ENCODE data around the gene ARFGAP3.
"Not testable (repeated sequence)": the region's sequence is repeated elsewhere in the genome, so short reads cannot be mapped to it uniquely, and the experiment has no call there.

The ARFGAP3 gene

GRCh38 chr22:42787357-42787736, 69.7 kb downstream of the ARFGAP3 start:
- Histone ChIP-seq H3K4me1 (ENCODE audit: control extremely low read depth in 1 of 4, control insufficient read depth in 4 of 4, insufficient read depth in 4 of 4, low read length in 3 of 4) (peaks cover 0 to 2% (median 0%) of the 10 kb centered on the region in 4 experiments), H3K4me3 (ENCODE audit: control insufficient read depth in 1 of 7, extremely low read depth in 1 of 7, insufficient read depth in 4 of 7, low read depth in 2 of 7, low read length in 6 of 7) (no peak overlapping the region), H3K9me3 (ENCODE audit: control extremely low read depth in 1 of 5, control insufficient read depth in 4 of 5, insufficient read depth in 2 of 5, low read depth in 1 of 5, low read length in 4 of 5) (no peaks in the 10 kb centered on the region), H3K36me3 (ENCODE audit: control insufficient read depth in 4 of 4, insufficient read depth in 4 of 4, low read length in 3 of 4) (no peaks in the 10 kb centered on the region), H3K27ac (ENCODE audit: insufficient read depth in 1 of 2, low read depth in 1 of 2, low read length in 2 of 2, poor library complexity in 1 of 2, severe bottlenecking in 2 of 2) (no peak overlapping the region), H3K27me3 (replicated peaks in 2 of 5; ENCODE audit: control insufficient read depth in 4 of 5, insufficient read depth in 5 of 5, low read length in 4 of 5) (no peaks in the 10 kb centered on the region)
- CTCF ChIA-PET: no interaction called here
- POLR2A ChIA-PET: no interaction called here
- WGBS (ENCODE audit: insufficient coverage): 96% methylated on average over 10 of the region's 14 CpGs
- DNase-seq: no peak

GRCh38 chr22:42786606-42787356, 70.3 kb downstream of the ARFGAP3 start:
- no peaks in the 10 kb centered on the region for H3K27me3 ChIP-seq (replicated peaks in 2 of 5; ENCODE audit: control insufficient read depth in 4 of 5, insufficient read depth in 5 of 5, low read length in 4 of 5)
- no peak overlapping the region for H3K27ac ChIP-seq (ENCODE audit: insufficient read depth in 1 of 2, low read depth in 1 of 2, low read length in 2 of 2, poor library complexity in 1 of 2, severe bottlenecking in 2 of 2)
- no peaks in the 10 kb centered on the region for H3K9me3 ChIP-seq (ENCODE audit: control extremely low read depth in 1 of 5, control insufficient read depth in 4 of 5, insufficient read depth in 2 of 5, low read depth in 1 of 5, low read length in 4 of 5)
- DNase-seq: no peak
- 96% methylated on average over 15 of the region's 16 CpGs for WGBS (ENCODE audit: insufficient coverage)
- H3K4me3 ChIP-seq (ENCODE audit: control insufficient read depth in 1 of 7, extremely low read depth in 1 of 7, insufficient read depth in 4 of 7, low read depth in 2 of 7, low read length in 6 of 7): no peak overlapping the region
- H3K4me1 ChIP-seq (ENCODE audit: control extremely low read depth in 1 of 4, control insufficient read depth in 4 of 4, insufficient read depth in 4 of 4, low read length in 3 of 4): peaks cover 0 to under 1% (median 0%) of the 10 kb centered on the region in 4 experiments
- ChIA-PET CTCF (no interaction called here), POLR2A (no interaction called here)
- no peaks in the 10 kb centered on the region for H3K36me3 ChIP-seq (ENCODE audit: control insufficient read depth in 4 of 4, insufficient read depth in 4 of 4, low read length in 3 of 4)

- ChIA-PET POLR2A (interaction anchor here (0.6 kb wide), 1 partner anchor 132 kb away, joined by 3 read pairs; no protein-coding TSS in a partner anchor), CTCF (interaction anchor here (0.7 kb wide), 1 partner anchor 34 kb away, joined by 5 read pairs; no protein-coding TSS in a partner anchor)
- H3K27ac ChIP-seq (ENCODE audit: insufficient read depth in 1 of 2, low read depth in 1 of 2, low read length in 2 of 2, poor library complexity in 1 of 2, severe bottlenecking in 2 of 2): no peak overlapping the region
- WGBS (ENCODE audit: insufficient coverage): 98% methylated on average over 18 of the region's 20 CpGs
- no peaks in the 10 kb centered on the region for H3K27me3 ChIP-seq (replicated peaks in 2 of 5; ENCODE audit: control insufficient read depth in 4 of 5, insufficient read depth in 5 of 5, low read length in 4 of 5)
- H3K4me3 ChIP-seq (ENCODE audit: control insufficient read depth in 1 of 7, extremely low read depth in 1 of 7, insufficient read depth in 4 of 7, low read depth in 2 of 7, low read length in 6 of 7): no peak overlapping the region
- no peaks in the 10 kb centered on the region for H3K4me1 ChIP-seq (ENCODE audit: control extremely low read depth in 1 of 4, control insufficient read depth in 4 of 4, insufficient read depth in 4 of 4, low read length in 3 of 4)
- H3K9me3 ChIP-seq (ENCODE audit: control extremely low read depth in 1 of 5, control insufficient read depth in 4 of 5, insufficient read depth in 2 of 5, low read depth in 1 of 5, low read length in 4 of 5): no peaks in the 10 kb centered on the region
- DNase-seq: no peak
- no peaks in the 10 kb centered on the region for H3K36me3 ChIP-seq (ENCODE audit: control insufficient read depth in 4 of 4, insufficient read depth in 4 of 4, low read length in 3 of 4)
These were observed 71.2 kb downstream of the ARFGAP3 start for GRCh38 chr22:42785706-42786499.

- DNase-seq; H3K4me1 ChIP-seq (ENCODE audit: control extremely low read depth in 1 of 4, control insufficient read depth in 4 of 4, insufficient read depth in 4 of 4, low read length in 3 of 4); H3K36me3 ChIP-seq (ENCODE audit: control insufficient read depth in 4 of 4, insufficient read depth in 4 of 4, low read length in 3 of 4); H3K9me3 ChIP-seq (ENCODE audit: control extremely low read depth in 1 of 5, control insufficient read depth in 4 of 5, insufficient read depth in 2 of 5, low read depth in 1 of 5, low read length in 4 of 5); POLR2A ChIA-PET; CTCF ChIA-PET; H3K4me3 ChIP-seq (ENCODE audit: control insufficient read depth in 1 of 7, extremely low read depth in 1 of 7, insufficient read depth in 4 of 7, low read depth in 2 of 7, low read length in 6 of 7); H3K27me3 ChIP-seq (replicated peaks in 2 of 5; ENCODE audit: control insufficient read depth in 4 of 5, insufficient read depth in 5 of 5, low read length in 4 of 5); H3K27ac ChIP-seq (ENCODE audit: insufficient read depth in 1 of 2, low read depth in 1 of 2, low read length in 2 of 2, poor library complexity in 1 of 2, severe bottlenecking in 2 of 2): not testable (repeated sequence)
- 100% methylated on average over 6 of the region's 9 CpGs for WGBS (ENCODE audit: insufficient coverage)
These were observed 74.8 kb downstream of the ARFGAP3 start for GRCh38 chr22:42782306-42782705.

GRCh38 chr22:42780070-42780540, 77.0 kb downstream of the ARFGAP3 start:
- 0% methylated on average over 1 of the region's 6 CpGs for WGBS (ENCODE audit: insufficient coverage)
- no peak overlapping the region for H3K27ac ChIP-seq (ENCODE audit: insufficient read depth in 1 of 2, low read depth in 1 of 2, low read length in 2 of 2, poor library complexity in 1 of 2, severe bottlenecking in 2 of 2)
- no peaks in the 10 kb centered on the region for H3K36me3 ChIP-seq (ENCODE audit: control insufficient read depth in 4 of 4, insufficient read depth in 4 of 4, low read length in 3 of 4)
- peak; percentile 90 to 95 (median 92) for DNase-seq
- no peaks in the 10 kb centered on the region for H3K9me3 ChIP-seq (ENCODE audit: control extremely low read depth in 1 of 5, control insufficient read depth in 4 of 5, insufficient read depth in 2 of 5, low read depth in 1 of 5, low read length in 4 of 5)
- H3K4me3 ChIP-seq (ENCODE audit: control insufficient read depth in 1 of 7, extremely low read depth in 1 of 7, insufficient read depth in 4 of 7, low read depth in 2 of 7, low read length in 6 of 7): no peak overlapping the region
- H3K27me3 ChIP-seq (replicated peaks in 2 of 5; ENCODE audit: control insufficient read depth in 4 of 5, insufficient read depth in 5 of 5, low read length in 4 of 5): no peaks in the 10 kb centered on the region
- peaks cover 0 to 3% (median 0%) of the 10 kb centered on the region in 4 experiments for H3K4me1 ChIP-seq (ENCODE audit: control extremely low read depth in 1 of 4, control insufficient read depth in 4 of 4, insufficient read depth in 4 of 4, low read length in 3 of 4)
- ChIA-PET POLR2A (no interaction called here), CTCF (interaction anchor here (1.0 to 1.9 kb wide), 4 partner anchors 9 to 40 kb away, joined by 3 to 7 read pairs (median 4); no protein-coding TSS in a partner anchor)

GRCh38 chr22:42777126-42777525, 79.9 kb downstream of the ARFGAP3 start:
- Histone ChIP-seq H3K27me3 (replicated peaks in 2 of 5; ENCODE audit: control insufficient read depth in 4 of 5, insufficient read depth in 5 of 5, low read length in 4 of 5) (no peaks in the 10 kb centered on the region), H3K27ac (ENCODE audit: insufficient read depth in 1 of 2, low read depth in 1 of 2, low read length in 2 of 2, poor library complexity in 1 of 2, severe bottlenecking in 2 of 2) (no peak overlapping the region), H3K4me1 (ENCODE audit: control extremely low read depth in 1 of 4, control insufficient read depth in 4 of 4, insufficient read depth in 4 of 4, low read length in 3 of 4) (peaks cover 0 to 7% (median 2%) of the 10 kb centered on the region in 4 experiments), H3K4me3 (ENCODE audit: control insufficient read depth in 1 of 7, extremely low read depth in 1 of 7, insufficient read depth in 4 of 7, low read depth in 2 of 7, low read length in 6 of 7) (no peak overlapping the region), H3K9me3 (ENCODE audit: control extremely low read depth in 1 of 5, control insufficient read depth in 4 of 5, insufficient read depth in 2 of 5, low read depth in 1 of 5, low read length in 4 of 5) (no peaks in the 10 kb centered on the region), H3K36me3 (ENCODE audit: control insufficient read depth in 4 of 4, insufficient read depth in 4 of 4, low read length in 3 of 4) (no peaks in the 10 kb centered on the region)
- DNase-seq: no peak
- 100% methylated on average over 4 of the region's 12 CpGs for WGBS (ENCODE audit: insufficient coverage)
- ChIA-PET POLR2A (no interaction called here), CTCF (no interaction called here)

- no peak overlapping the region for H3K27ac ChIP-seq (ENCODE audit: insufficient read depth in 1 of 2, low read depth in 1 of 2, low read length in 2 of 2, poor library complexity in 1 of 2, severe bottlenecking in 2 of 2)
- no peaks in the 10 kb centered on the region for H3K27me3 ChIP-seq (replicated peaks in 2 of 5; ENCODE audit: control insufficient read depth in 4 of 5, insufficient read depth in 5 of 5, low read length in 4 of 5)
- no peaks in the 10 kb centered on the region for H3K36me3 ChIP-seq (ENCODE audit: control insufficient read depth in 4 of 4, insufficient read depth in 4 of 4, low read length in 3 of 4)
- no peaks in the 10 kb centered on the region for H3K9me3 ChIP-seq (ENCODE audit: control extremely low read depth in 1 of 5, control insufficient read depth in 4 of 5, insufficient read depth in 2 of 5, low read depth in 1 of 5, low read length in 4 of 5)
- H3K4me3 ChIP-seq (ENCODE audit: control insufficient read depth in 1 of 7, extremely low read depth in 1 of 7, insufficient read depth in 4 of 7, low read depth in 2 of 7, low read length in 6 of 7): no peak overlapping the region
- POLR2A ChIA-PET: no interaction called here
- peak in 2 of 3 donors; percentile 20 to 39 for DNase-seq
- WGBS (ENCODE audit: insufficient coverage): 69% methylated on average over 10 of the region's 14 CpGs
- peaks cover 0 to 9% (median 5%) of the 10 kb centered on the region in 4 experiments for H3K4me1 ChIP-seq (ENCODE audit: control extremely low read depth in 1 of 4, control insufficient read depth in 4 of 4, insufficient read depth in 4 of 4, low read length in 3 of 4)
- CTCF ChIA-PET: no interaction called here
These were observed 83.9 kb downstream of the ARFGAP3 start for GRCh38 chr22:42773167-42773566.

Data from common myeloid progenitor, CD34-positive (primary cell).